H9 (cell line): ENCODE results near the gene EMX2. TPM values are rescaled to one million over a fixed set of nuclear protein-coding genes. Genes with fewer than 3 reads are reported as not detected.
A peak's percentile ranks its signal among the peaks of the same experiment; 100 is the strongest.

Experiments
- DNase-seq: peaks from one replicate; pipeline ENCODE4 v3.0.0-alpha.2; 2017
- H2AFZ ChIP-seq: one replicate; pipeline ENCODE4 v1.6.1; 2013; ENCODE audit warnings: mild to moderate bottlenecking, low read length, control low read depth, moderate library complexity
- H2AK5ac ChIP-seq: 2 replicates; pipeline ENCODE4 v1.6.1; 2013; ENCODE audit warnings: low read length, control low read depth, mixed read lengths; ENCODE audit not compliant: insufficient read length
- H2BK120ac ChIP-seq: one replicate; pipeline ENCODE4 v1.6.1; 2013; ENCODE audit warnings: low read depth, mild to moderate bottlenecking, low read length, control low read depth, inconsistent platforms; ENCODE audit not compliant: poor library complexity, severe bottlenecking
- H2BK12ac ChIP-seq: 2 replicates; pipeline ENCODE4 v1.6.1; 2013; ENCODE audit warnings: low read length, control low read depth, mixed read lengths, low read depth; ENCODE audit not compliant: insufficient read length
- H2BK15ac ChIP-seq: 2 replicates; pipeline ENCODE4 v1.6.1; 2013; ENCODE audit warnings: low read depth, low read length, control low read depth
- H2BK20ac ChIP-seq: one replicate; pipeline ENCODE4 v1.6.1; 2013; ENCODE audit warnings: low read depth, mild to moderate bottlenecking, low read length, control low read depth, inconsistent platforms; ENCODE audit not compliant: poor library complexity, severe bottlenecking
- H2BK5ac ChIP-seq: 2 replicates; pipeline ENCODE4 v1.6.1; 2013; ENCODE audit warnings: low read length, control low read depth, mixed read lengths; ENCODE audit not compliant: insufficient read length
- H3K14ac ChIP-seq: 2 replicates; pipeline ENCODE4 v1.6.1; 2013; ENCODE audit warnings: low read length, control low read depth; ENCODE audit not compliant: insufficient read depth
- H3K18ac ChIP-seq: 2 replicates; pipeline ENCODE4 v1.6.1; 2013; ENCODE audit warnings: low read depth, mild to moderate bottlenecking, mixed read lengths, low read length, control low read depth; ENCODE audit not compliant: insufficient read length
- H3K23ac ChIP-seq: 2 replicates; pipeline ENCODE4 v1.6.1; 2013; ENCODE audit warnings: low read length, control low read depth, mixed read lengths, low read depth; ENCODE audit not compliant: insufficient read length
- H3K23me2 ChIP-seq: 2 replicates; pipeline ENCODE4 v1.6.1; 2013; ENCODE audit warnings: low read depth, mild to moderate bottlenecking, mixed read lengths, low read length, control low read depth; ENCODE audit not compliant: insufficient read length, poor library complexity, severe bottlenecking
- H3K27ac ChIP-seq: 2 replicates; pipeline ENCODE4 v1.5.1; 2013; ENCODE audit warnings: low read length, control low read depth, mixed read lengths, low read depth; ENCODE audit not compliant: insufficient read length
- H3K27me3 ChIP-seq: 2 replicates; pipeline ENCODE4 v1.6.1; 2013; ENCODE audit warnings: low read length, control low read depth, inconsistent platforms; ENCODE audit not compliant: insufficient read depth
- H3K4ac ChIP-seq: 2 replicates; pipeline ENCODE4 v1.6.1; 2013; ENCODE audit warnings: low read depth, mild to moderate bottlenecking, control low read depth, inconsistent platforms, low read length, moderate library complexity
- H3K4me1 ChIP-seq: 2 replicates; pipeline ENCODE4 v1.6.1; 2013; ENCODE audit warnings: low read length, control low read depth, inconsistent platforms; ENCODE audit not compliant: insufficient read depth
- H3K4me2 ChIP-seq: 2 replicates; pipeline ENCODE4 v1.6.1; 2013; ENCODE audit warnings: low read length, control low read depth, mixed read lengths; ENCODE audit not compliant: insufficient read length, insufficient read depth
- H3K56ac ChIP-seq: 2 replicates; pipeline ENCODE4 v1.6.1; 2013; ENCODE audit warnings: low read depth, mild to moderate bottlenecking, mixed read lengths, low read length, control low read depth; ENCODE audit not compliant: insufficient read length
- H3K79me1 ChIP-seq: 2 replicates; pipeline ENCODE4 v1.6.1; 2013; ENCODE audit warnings: low read depth, mild to moderate bottlenecking, moderate library complexity, low read length, control low read depth, inconsistent platforms; ENCODE audit not compliant: insufficient read depth, poor library complexity, severe bottlenecking
- H3K79me2 ChIP-seq: 2 replicates; pipeline ENCODE4 v1.6.1; 2013; ENCODE audit warnings: low read length, control low read depth, inconsistent platforms; ENCODE audit not compliant: insufficient read depth
- H3K9ac ChIP-seq: 2 replicates; pipeline ENCODE4 v1.6.1; 2013; ENCODE audit warnings: low read length, control low read depth, mixed read lengths; ENCODE audit not compliant: insufficient read length; ENCODE audit errors: extremely low read depth
- H3K9me3 ChIP-seq: one replicate; pipeline ENCODE4 v1.6.1; 2013; ENCODE audit warnings: low read depth, low read length, inconsistent platforms; ENCODE audit not compliant: control insufficient read depth
- H3T11ph ChIP-seq: one replicate; pipeline ENCODE4 v1.6.1; 2013; ENCODE audit warnings: mild to moderate bottlenecking, low read length, control low read depth, inconsistent platforms
- H4K20me1 ChIP-seq: one replicate; pipeline ENCODE4 v1.6.1; 2013; ENCODE audit not compliant: control insufficient read depth, insufficient read length, insufficient read depth
- H4K5ac ChIP-seq: 2 replicates; pipeline ENCODE4 v1.6.1; 2013; ENCODE audit warnings: low read depth, mild to moderate bottlenecking, mixed read lengths, low read length, control low read depth; ENCODE audit not compliant: insufficient read length
- H4K8ac ChIP-seq: replicated peaks from 2 replicates; pipeline ENCODE4 v1.6.1; 2013; ENCODE audit warnings: low read length, control low read depth, mixed read lengths, low read depth; ENCODE audit not compliant: insufficient read length
- H4K91ac ChIP-seq: 2 replicates; pipeline ENCODE4 v1.6.1; 2013; ENCODE audit warnings: low read depth, mild to moderate bottlenecking, moderate library complexity, mixed read lengths, low read length, control low read depth; ENCODE audit not compliant: insufficient read length
- H3K27ac Mint-ChIP-seq, 3 experiments: 2 replicates in 2 of 3; 3 replicates in 1 of 3; pipeline ENCODE4 v1.8.0; 2020 to 2021; ENCODE audit warnings: mixed read lengths in 3 of 3, mild to moderate bottlenecking in 1 of 3, moderate library complexity in 1 of 3
- H3K27me3 Mint-ChIP-seq: 2 replicates; pipeline ENCODE4 v1.8.0; 2021; ENCODE audit warnings: low read depth, mild to moderate bottlenecking, moderate library complexity, mixed read lengths
- H3K36me3 Mint-ChIP-seq, 3 experiments: 2 replicates in 2 of 3; 3 replicates in 1 of 3; pipeline ENCODE4 v1.8.0; 2020 to 2021; ENCODE audit warnings: low read depth in 3 of 3, mixed read lengths in 3 of 3; ENCODE audit not compliant: insufficient read depth in 1 of 3
- H3K4me1 Mint-ChIP-seq, 2 experiments: 2 replicates each; pipeline ENCODE4 v1.8.0; 2020; ENCODE audit warnings: mixed read lengths in 2 of 2
- H3K4me3 Mint-ChIP-seq, 2 experiments: 2 replicates in 1 of 2; 3 replicates in 1 of 2; pipeline ENCODE4 v1.8.0; 2020 to 2021; ENCODE audit warnings: mild to moderate bottlenecking in 2 of 2, mixed read lengths in 2 of 2, moderate library complexity in 1 of 2
- H3K9me3 Mint-ChIP-seq, 2 experiments: 2 replicates in 1 of 2; 3 replicates in 1 of 2; pipeline ENCODE4 v1.8.0; 2020; ENCODE audit warnings: mild to moderate bottlenecking in 2 of 2, mixed read lengths in 2 of 2, moderate library complexity in 1 of 2
- CTCF ChIP-seq: fragments of 200-600 bp; sonication (generic); conservative IDR thresholded peaks from 3 replicates; pipeline ENCODE4 v1.8.0; 2021; ENCODE audit warnings: antibody characterized with exemption, mild to moderate bottlenecking
- WGBS: extraction: QIAGEN DNeasy Blood & Tissue Kit; methylation state at CpG from one replicate; pipeline ENCODE4 v1.1.7; 2013; ENCODE audit warnings: missing lambda C conversion rate, low lambda C conversion rate, mixed read lengths; ENCODE audit not compliant: insufficient read length; ENCODE audit errors: extremely low coverage; 5-methylcytosine and 5-hydroxymethylcytosine counted together
- total RNA-seq: library from RNA; stranded (reverse); gene quantifications from 2 replicates; pipeline ENCODE4 v1.2.1, GENCODE V29; 2021

Gene EMX2
- total RNA-seq, 1 experiment from 2014 or later = not detected

- no peak overlapping the region for H3K27ac Mint-ChIP-seq
- no peak overlapping the region for H3T11ph ChIP-seq
- peaks cover 98% of the 10 kb centered on the region for H3K27me3 Mint-ChIP-seq
Observed at GRCh38 chr10:117552701-117553141, 10.2 kb downstream of the EMX2 start.

More at GRCh38 chr10:117552701-117553141, 10.2 kb downstream of the EMX2 start:
- H3K56ac ChIP-seq = no peak overlapping the region
- Mint-ChIP-seq H3K4me1 (peaks cover 22 to 45% of the 10 kb centered on the region in 2 experiments), H3K4me3 (peak overlapping the region in 1 of 2 experiments; percentile 59; a peak in 3 of 5 replicates), H3K9me3 (peaks cover 0 to 13% of the 10 kb centered on the region in 2 experiments; a peak in 3 of 5 replicates), H3K36me3 (no peaks in the 10 kb centered on the region)
- H2BK20ac ChIP-seq = no peak overlapping the region
- H3K18ac ChIP-seq = no peak overlapping the region
- H3K23me2 ChIP-seq = no peaks in the 10 kb centered on the region
- no peak overlapping the region for H3K9ac ChIP-seq
- no peak overlapping the region for H2BK5ac ChIP-seq
- H4K5ac ChIP-seq = no peak overlapping the region
- H2BK15ac ChIP-seq = no peak overlapping the region
- peaks cover 4% of the 10 kb centered on the region for H4K20me1 ChIP-seq
- H2AK5ac ChIP-seq = no peak overlapping the region
- H2BK120ac ChIP-seq = no peak overlapping the region
- TF ChIP-seq CTCF = no peak
- no peaks in the 10 kb centered on the region for H3K9me3 ChIP-seq
- no peak overlapping the region for H3K14ac ChIP-seq
- H2BK12ac ChIP-seq = no peak overlapping the region
- H3K23ac ChIP-seq = no peak overlapping the region
- WGBS = no CpG with 5 or more reads among the region's 13 CpGs
- H3K4me2 ChIP-seq = no peak overlapping the region
- no peak for DNase-seq
- H3K27ac ChIP-seq = no peak overlapping the region
- no peak overlapping the region for H3K4ac ChIP-seq
- H3K79me1 ChIP-seq = no peaks in the 10 kb centered on the region
- H2AFZ ChIP-seq = no peak overlapping the region
- H3K79me2 ChIP-seq = no peaks in the 10 kb centered on the region
- H4K91ac ChIP-seq = no peak overlapping the region
- H3K4me1 ChIP-seq = no peaks in the 10 kb centered on the region; the same call in 1 of the 2 replicates
- peaks cover 88% of the 10 kb centered on the region for H3K27me3 ChIP-seq
- H4K8ac ChIP-seq = no peak overlapping the region
